GM23338 (cell line): ENCODE results near the gene SULF2. TPM values are rescaled to one million over a fixed set of nuclear protein-coding genes. Genes with fewer than 3 reads are reported as not detected.

Source experiments
- CTCF ChIP-seq, 2 experiments: fragments of 200-600 bp in 1 of 2; sonication (generic) in 1 of 2; conservative IDR thresholded peaks; 2 replicates each; pipeline versions ENCODE4 v1.5.1 to v1.6.1; 2016 to 2017; ENCODE audit warnings: antibody characterized with exemption in 2 of 2, low read depth in 2 of 2, mild to moderate bottlenecking in 2 of 2, moderate library complexity in 1 of 2
- EZH2phosphoT487 ChIP-seq: fragments of 200-600 bp; sonication (generic); IDR thresholded peaks from one replicate; pipeline ENCODE4 v1.8.1; 2018; ENCODE audit warnings: antibody characterized with exemption; ENCODE audit not compliant: unreplicated experiment
- JUNB ChIP-seq: IDR thresholded peaks from one replicate; pipeline ENCODE4 v1.6.1; 2016; ENCODE audit warnings: antibody characterized with exemption; ENCODE audit not compliant: unreplicated experiment
- POLR2AphosphoS5 ChIP-seq: IDR thresholded peaks from 2 replicates; pipeline ENCODE4 v1.6.1; 2016; ENCODE audit warnings: antibody characterized with exemption, low read depth
- REST ChIP-seq: IDR thresholded peaks from one replicate; pipeline ENCODE4 v1.6.1; 2018; ENCODE audit warnings: antibody characterized with exemption; ENCODE audit not compliant: unreplicated experiment
- ZNF462 ChIP-seq: fragments of 250-450 bp; sonication (Bioruptor Pico); IDR thresholded peaks from 2 replicates; pipeline ENCODE4 v1.5.0; 2020; ENCODE audit warnings: mild to moderate bottlenecking, moderate library complexity
- polyA plus RNA-seq: library from polyadenylated mRNA; unstranded; fragments of >200 nt; fragmentation: Nextera tagmentation; extraction: Ambion mirVana; gene quantifications from 2 replicates; pipeline ENCODE4 v1.2.1, GENCODE V29; 2016
- total RNA-seq: library from RNA; depleted of rRNA; stranded (reverse); fragments of >200 nt; shearing (Covaris generic); gene quantifications from 2 replicates; pipeline ENCODE4 v1.2.3, GENCODE V29; 2014

SULF2 gene
- total and polyA plus RNA-seq, 2 experiments from 2014 or later, result 9.5 to 20.7 TPM

- TF ChIP-seq ZNF462 (CRISPR knock-in tag) (no peak), POLR2AphosphoS5 (no peak), REST (no peak), JUNB (no peak), CTCF (conservative IDR thresholded peaks at IDR 0.05; ENCODE audit: low read depth in 2 of 2) (no peak), EZH2phosphoT487 (no peak)
These were observed 3.6 kb downstream of the SULF2 start (continued) for GRCh38 chr20:47781632-47782031.
